ENCODE measurements around the gene ADARB2.
"Not testable (repeated sequence)": the region's sequence is repeated elsewhere in the genome, so short reads cannot be mapped to it uniquely, and the experiment has no call there.

ADARB2 gene

DNA sequence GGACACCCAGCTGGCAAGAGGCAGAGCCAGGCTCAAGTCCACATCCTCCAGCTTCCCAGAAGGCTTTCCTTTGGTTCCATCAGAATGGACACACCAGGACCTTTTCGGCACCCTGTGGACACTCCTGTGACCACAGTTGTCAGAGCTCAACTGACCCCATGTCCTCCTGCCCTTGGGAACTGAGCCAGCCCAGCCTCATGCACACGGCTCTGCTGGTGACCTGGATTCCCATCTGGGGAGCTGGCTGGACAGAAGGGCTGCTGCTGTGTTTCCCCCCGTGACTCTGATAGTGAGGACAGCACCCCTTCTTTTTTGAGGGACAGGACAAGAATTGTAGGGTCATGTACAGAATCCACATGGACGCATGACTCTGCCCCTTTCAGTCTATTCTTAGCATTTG, 392.0 kb downstream of the ADARB2 start:
- no peak for DNase-seq (ENCODE audit: low read depth)

DNA sequence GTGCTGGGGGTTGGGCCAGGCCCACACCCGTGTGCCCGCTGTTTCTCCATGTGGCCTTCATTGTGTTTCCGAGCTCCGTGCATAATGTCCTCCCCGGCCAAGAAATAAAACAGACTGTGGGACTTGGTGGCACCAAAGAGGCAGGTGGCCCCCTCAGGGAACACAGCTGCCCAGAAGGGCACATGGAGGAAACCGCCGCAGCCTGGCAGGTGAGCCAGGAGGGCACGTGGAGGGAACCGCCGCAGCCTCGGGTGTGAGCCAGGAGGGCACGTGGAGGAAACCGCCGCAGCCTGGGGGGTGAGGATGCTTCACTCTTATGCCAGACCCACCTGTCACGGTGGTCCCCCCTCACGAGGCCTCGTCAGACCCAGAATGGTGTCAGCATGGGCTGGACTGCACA, 392.5 kb downstream of the ADARB2 start:
- no peak for DNase-seq (ENCODE audit: low read depth)

DNA sequence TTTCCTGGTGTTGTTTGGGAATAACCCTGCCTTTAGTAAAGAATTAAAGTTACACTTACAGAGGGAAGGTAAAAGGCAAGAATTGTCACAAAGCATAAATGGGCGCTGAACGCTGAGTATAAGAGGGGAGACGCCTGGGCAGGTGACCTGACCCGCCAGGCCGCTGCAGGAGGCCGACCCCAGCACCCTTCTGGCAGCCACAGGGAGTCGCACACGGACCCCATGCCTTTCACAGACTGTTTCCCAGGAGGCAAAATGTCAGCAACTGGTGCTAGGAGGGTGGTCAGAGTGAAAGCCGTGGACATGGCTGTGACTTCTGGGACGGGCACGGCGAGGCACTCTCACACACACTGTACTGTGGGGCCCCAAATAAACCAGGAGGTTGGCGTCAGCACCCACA, 392.9 kb downstream of the ADARB2 start:
- DNase-seq (ENCODE audit: low read depth): no peak

DNA sequence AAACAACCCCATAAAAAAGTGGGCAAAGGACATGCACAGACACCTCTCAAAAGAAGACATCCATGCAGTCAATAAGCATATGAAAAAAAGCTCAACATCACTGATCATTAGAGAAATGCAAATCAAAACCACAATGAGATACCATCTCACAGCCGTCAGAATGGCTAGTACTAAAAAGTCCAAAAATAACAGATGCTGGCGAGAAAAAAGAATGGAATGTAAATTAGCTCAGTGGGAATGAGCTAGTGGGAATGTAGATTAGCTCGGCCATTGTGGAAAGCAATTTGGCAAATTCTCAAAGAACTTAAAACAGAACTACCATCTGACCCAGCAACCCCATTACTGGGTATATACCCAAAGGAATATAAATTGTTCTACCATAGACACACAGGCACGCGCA, 394.1 kb downstream of the ADARB2 start:
- DNase-seq (ENCODE audit: low read depth): no peak

GRCh38 chr10:1341052-1341451, 396.3 kb downstream of the ADARB2 start:
- DNase-seq (ENCODE audit: low read depth): not testable (repeated sequence)

- no peak for DNase-seq (ENCODE audit: low read depth)
These were observed 397.9 kb downstream of the ADARB2 start for GRCh38 chr10:1339396-1339795.

DNA sequence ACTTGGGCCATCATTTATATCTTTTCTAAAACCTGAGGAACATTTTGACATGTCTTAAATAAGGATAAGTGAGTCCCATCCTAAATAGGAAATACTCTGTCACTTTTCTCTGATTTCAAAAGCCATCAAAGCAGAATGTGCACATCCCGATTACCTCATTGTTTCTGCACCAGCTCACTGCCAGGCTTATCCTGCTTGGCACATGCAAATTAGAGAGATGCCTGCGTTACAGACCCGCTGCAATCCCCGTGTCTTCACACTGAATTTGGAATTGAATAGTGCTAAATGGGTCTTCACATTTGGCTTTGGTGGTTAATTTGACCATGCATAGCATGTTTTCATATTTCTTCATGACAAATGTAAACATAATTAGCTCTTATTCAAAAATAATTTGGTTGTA, 401.7 kb downstream of the ADARB2 start:
- DNase-seq (ENCODE audit: low read depth): no peak

DNA sequence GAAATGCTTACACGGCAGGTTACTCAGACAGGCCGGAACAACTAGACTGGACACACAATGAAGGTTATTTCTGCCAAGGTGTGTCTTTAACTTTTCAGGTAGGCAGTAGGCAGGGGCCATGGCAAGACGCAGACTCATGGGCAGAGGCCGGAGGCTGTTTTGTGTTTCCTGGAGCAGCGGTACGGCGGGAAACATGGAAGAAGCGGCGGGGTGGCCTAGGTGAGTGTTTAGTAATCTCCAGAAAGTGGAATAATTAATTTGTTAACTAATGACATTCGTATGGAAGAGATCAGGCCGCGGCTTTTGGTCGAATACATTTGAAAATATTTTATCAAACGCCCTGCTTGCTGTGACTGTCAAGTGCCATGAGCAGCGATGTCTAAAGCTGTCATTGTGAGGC, 403.3 kb downstream of the ADARB2 start:
- no peak for DNase-seq (ENCODE audit: low read depth)

DNA sequence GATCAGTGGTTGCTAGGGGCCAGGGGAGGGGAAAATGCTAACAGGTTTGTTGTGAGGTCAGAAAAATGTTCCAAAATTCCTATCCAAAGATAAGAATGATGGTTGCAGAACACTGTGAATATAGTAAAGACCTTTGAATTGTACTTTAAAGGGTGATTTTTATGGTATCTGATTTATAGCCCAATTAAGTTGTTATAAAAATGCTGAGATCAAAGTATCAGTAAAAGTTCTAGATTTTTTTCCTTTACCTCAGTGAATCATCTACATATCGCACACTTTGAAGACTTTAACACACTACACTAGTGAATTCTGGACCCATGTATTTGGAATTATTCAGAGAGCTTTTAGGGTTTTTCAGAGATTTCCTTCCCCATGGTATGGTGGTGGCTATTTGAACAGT, 405.8 kb downstream of the ADARB2 start:
- no peak for DNase-seq (ENCODE audit: low read depth)

- no peak for DNase-seq (ENCODE audit: low read depth)
These were observed 407.7 kb downstream of the ADARB2 start for GRCh38 chr10:1329622-1330021.

- no peak for DNase-seq (ENCODE audit: low read depth)
These were observed 408.2 kb downstream of the ADARB2 start for GRCh38 chr10:1328981-1329614.

GRCh38 chr10:1328161-1328823, 409.0 kb downstream of the ADARB2 start:
- no peak for DNase-seq (ENCODE audit: low read depth)

- no peak for DNase-seq (ENCODE audit: low read depth)
These were observed 409.6 kb downstream of the ADARB2 start for GRCh38 chr10:1327759-1328158.

DNA sequence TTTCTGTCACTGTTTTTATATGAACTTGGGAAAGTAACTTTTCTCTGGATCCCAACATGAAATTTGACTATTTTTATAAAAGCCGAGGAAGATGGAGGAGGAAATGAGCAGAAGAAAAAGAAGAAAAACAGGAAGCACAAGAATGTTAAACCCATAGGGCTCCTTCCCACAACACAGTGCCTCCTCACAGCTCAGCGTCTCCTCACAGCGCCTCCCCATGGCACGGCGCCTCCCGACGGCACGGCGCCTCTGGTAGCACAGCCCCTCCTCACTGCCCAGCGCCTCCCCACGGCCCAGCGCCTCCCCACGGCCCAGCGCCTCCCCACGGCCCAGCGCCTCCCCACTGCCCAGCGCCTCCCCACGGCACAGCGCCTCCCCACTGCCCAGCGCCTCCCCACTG, 410.8 kb downstream of the ADARB2 start:
- DNase-seq (ENCODE audit: low read depth): not testable (repeated sequence)

DNA sequence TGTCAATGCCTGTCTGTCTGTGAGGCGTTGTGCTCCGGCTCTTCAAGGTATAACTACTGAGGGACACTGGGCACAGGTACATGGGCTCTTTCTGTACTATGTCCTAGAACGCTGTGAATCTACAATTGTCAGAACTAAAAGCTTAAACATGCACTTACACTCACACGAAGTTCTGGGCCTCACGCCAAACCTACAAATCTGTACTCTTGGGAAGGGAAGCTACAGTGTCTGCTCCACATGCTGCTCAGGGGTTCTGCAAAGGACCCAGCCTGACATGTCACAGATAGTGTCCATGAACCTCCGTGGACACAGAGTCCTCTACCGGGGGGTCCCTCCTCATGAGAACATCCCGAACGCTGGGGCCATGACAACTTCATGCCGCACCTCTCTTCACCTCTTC, 412.4 kb downstream of the ADARB2 start:
- no peak for DNase-seq (ENCODE audit: low read depth)

DNA sequence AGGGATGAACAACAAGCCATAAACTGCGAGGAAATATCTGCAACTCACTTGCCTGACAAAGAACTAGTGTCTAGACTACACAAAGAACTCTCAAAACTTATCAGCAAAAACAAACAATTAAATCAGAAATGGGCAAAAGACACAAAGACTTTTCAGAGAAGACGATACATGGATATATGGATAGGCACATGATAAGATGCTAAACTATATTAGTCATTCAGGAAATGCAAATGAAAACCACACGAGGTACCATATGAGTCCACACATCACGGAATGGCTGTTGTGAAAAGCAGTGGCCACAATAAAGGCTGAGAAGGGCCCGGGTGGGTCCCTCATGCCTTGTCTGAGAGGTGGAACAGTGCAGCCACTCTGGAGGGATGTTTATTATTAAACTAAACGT, 413.4 kb downstream of the ADARB2 start:
- no peak for DNase-seq (ENCODE audit: low read depth)

DNA sequence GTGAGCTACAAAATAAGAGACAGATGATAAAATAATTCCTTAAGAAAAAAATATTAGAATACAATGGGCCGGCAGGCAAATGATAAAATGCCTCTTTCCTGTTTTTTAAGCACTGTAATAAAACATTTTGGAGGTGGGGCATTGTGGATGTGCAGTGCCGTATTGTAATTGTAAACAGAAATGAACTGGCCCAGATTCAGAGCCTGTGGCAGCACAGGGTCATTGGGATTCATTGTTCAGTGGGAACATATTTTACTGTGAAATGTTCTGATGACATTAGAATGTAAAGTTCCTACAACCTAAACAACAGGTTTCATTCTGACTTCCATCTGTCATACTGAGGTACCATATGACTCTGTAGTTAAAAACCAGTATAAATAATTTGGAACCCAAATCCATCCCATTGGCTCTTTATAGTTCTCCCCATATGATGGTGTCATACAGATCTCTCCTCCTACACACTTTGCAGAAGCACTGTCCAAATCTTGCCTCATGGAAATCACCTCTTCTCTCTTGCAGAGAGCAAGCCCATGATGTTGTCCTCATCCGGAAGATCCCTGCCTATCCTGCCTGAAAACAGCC, 416.5 kb downstream of the ADARB2 start:
- no peak for DNase-seq (ENCODE audit: low read depth)

DNA sequence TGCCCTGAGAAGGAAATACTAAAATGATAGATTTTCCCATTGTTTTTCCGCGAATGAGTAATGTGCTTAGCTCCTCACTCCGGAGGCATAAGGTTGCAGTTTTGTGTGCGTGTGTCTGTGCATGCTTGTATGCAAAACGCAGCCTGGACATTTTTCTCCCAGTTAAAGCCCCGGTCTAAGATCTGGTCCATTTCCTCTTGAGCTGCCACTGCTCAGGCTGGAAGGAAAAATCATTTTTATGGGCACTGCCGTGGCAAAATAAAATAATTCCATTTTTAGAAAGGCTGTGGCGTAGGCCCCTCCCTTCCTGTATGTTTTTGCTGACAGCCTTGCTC, 420.5 kb downstream of the ADARB2 start:
- no peak for DNase-seq (ENCODE audit: low read depth)

GRCh38 chr10:1316121-1316808, 421.1 kb downstream of the ADARB2 start:
- no peak for DNase-seq (ENCODE audit: low read depth)

- no peak for DNase-seq (ENCODE audit: low read depth)
These were observed 422.1 kb downstream of the ADARB2 start for GRCh38 chr10:1315178-1315577.

- DNase-seq (ENCODE audit: low read depth): no peak
These were observed 425.6 kb downstream of the ADARB2 start for GRCh38 chr10:1311726-1312125.

GRCh38 chr10:1310271-1310789, 427.0 kb downstream of the ADARB2 start:
- DNase-seq (ENCODE audit: low read depth): no peak
